ENCODE results near the gene CLSTN2.

- TF ChIP-seq CTCF (IDR thresholded peaks at IDR 0.05; ENCODE audit: control extremely low read depth in 1 of 3, insufficient read depth in 1 of 3, low read depth in 1 of 3, low read length in 3 of 3): no peak
- no peak for TF ChIP-seq CEBPB (IDR thresholded peaks at IDR 0.05; ENCODE audit: low read depth, low read length)
- no peak for TF ChIP-seq POLR2AphosphoS5 (IDR thresholded peaks at IDR 0.05; ENCODE audit: low read depth, low read length)
- TF ChIP-seq MAX (IDR thresholded peaks at IDR 0.05): no peak
- no peak for TF ChIP-seq SUZ12 (IDR thresholded peaks at IDR 0.05; ENCODE audit: low read length)
- no peak for TF ChIP-seq TEAD4 (IDR thresholded peaks at IDR 0.05; ENCODE audit: low read depth, low read length)
- TF ChIP-seq NRF1 (IDR thresholded peaks at IDR 0.05; ENCODE audit: low read depth, low read length): no peak
Observed at GRCh38 chr3:140316868-140317400, 381.9 kb downstream of the CLSTN2 start.

Measured in H1 (cell line).